GM21529 (cell line): Measurements from ENCODE around the gene ATXN3.

Experiments used
- ATAC-seq: cut with Tn5 transposase; IDR thresholded peaks from one replicate; pipeline ENCODE4 v1.9.1; 2021; ENCODE audit not compliant: unreplicated experiment

Gene ATXN3

GRCh38 chr14:92010644-92011043 lies 95.7 kb downstream of the ATXN3 start:
- no peak for ATAC-seq

DNA sequence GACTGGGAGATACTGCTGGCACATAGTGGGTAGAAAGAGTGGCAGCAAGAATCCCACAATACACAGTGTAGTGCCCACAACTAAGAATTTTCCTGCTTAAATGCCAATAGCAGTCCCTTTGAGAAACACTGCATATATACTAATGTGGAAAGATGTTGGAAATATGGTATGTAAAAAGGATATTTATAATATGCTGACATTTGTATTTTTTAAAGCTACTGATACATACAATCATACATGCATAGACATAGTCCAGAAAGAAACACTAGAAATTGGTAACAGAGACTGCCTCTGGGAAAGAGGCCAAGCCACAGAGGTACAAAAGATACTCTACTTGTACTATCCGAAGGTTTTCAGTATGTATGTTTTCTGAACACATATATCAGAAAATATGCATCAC lies 96.8 kb downstream of the ATXN3 start:
- no peak for ATAC-seq
